HG02642 (cell line): ENCODE data around the gene LKAAEAR1.

ENCODE experiments used
- ATAC-seq: cut with Tn5 transposase; IDR thresholded peaks from one replicate; pipeline ENCODE4 v1.9.1; 2021; ENCODE audit warnings: mild to moderate bottlenecking; ENCODE audit not compliant: unreplicated experiment, poor library complexity

The LKAAEAR1 gene

GRCh38 chr20:64041040-64041780, 43.0 kb downstream of the LKAAEAR1 start:
- no peak for ATAC-seq

DNA sequence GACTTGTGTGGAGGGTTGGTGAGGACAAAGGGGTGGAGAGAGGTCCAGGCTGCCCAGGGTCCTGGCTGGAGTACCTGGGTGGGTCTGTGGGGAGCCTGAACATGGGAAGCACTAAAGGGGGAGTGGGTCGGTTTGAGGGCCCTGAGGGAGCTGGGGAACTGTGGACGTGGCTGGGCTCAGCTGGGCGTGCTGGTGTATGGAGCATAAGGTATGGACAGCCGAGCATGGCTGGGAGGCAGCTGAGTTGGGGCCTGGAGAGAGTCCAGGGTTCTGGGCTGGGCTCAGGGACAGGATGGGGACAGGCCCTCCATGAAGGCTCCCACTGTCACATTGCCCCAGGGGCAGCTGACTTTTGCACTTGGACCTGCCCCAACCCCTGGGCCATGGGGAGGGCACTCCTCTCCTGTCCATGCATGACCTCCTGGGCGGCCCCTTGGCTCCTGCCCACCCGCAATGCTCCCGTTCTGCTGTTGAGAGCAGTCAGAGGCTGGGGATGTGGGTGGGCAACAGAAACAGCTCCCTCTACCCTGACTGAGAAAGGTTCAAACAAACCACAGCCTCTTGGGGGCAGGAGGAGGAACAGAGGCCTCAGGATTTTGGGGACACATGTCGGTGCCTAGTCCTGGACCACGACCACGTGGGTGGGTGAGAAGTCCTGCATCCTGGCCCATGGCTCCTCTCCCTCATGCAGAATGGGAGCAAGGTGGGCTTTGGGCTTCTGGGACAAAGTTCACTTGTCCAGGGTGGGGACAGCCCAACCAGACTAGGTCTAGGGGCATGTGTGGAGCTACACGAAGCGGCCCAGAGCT, 43.8 kb downstream of the LKAAEAR1 start:
- ATAC-seq: no peak

DNA sequence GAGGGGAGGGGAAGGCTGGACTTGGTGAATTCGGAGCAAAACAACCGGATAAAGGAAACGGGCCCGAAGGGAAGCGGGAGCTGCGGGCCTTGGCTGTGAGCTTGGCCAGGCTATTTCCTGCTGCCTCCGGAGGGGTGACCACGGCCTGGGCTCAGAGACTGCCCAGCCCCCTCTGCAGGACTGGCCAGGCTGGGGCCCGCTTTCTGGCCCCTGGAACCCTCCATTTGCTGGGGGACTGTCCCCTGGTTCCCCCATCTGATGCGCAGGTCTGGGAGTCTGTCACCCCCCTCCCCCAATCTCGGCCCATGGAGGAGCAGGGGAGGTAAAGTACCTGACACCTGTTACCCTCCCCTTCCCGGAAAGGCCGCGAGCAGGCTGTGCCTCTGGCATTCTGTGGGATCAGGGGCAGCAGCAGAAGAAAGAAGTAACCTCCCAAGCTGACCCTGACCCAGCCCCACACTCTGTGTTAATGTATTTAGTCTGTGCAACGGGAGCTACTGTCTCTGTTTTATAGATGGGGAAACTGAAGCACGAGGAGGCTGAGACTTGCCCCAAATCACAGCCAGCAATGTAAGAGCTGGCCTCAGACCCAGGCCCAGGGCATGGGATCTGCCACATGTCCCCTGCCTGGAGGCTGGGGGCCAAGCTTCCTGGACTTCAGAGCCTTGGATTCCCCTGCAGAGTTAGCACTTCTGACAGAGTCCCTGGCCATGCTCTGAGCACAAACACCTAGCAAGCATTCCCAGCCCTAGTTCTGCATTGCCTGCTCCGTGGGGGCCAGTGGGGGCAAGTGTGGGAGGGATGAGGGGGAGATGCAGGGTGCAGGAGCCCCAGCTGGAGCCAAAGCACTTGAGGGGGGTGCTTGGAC, 44.7 kb downstream of the LKAAEAR1 start:
- ATAC-seq: no peak

- ATAC-seq: peak; percentile 67
These were observed 45.5 kb downstream of the LKAAEAR1 start for GRCh38 chr20:64038565-64039292.

GRCh38 chr20:64038224-64038564, 46.0 kb downstream of the LKAAEAR1 start:
- peak; percentile 38 for ATAC-seq

DNA sequence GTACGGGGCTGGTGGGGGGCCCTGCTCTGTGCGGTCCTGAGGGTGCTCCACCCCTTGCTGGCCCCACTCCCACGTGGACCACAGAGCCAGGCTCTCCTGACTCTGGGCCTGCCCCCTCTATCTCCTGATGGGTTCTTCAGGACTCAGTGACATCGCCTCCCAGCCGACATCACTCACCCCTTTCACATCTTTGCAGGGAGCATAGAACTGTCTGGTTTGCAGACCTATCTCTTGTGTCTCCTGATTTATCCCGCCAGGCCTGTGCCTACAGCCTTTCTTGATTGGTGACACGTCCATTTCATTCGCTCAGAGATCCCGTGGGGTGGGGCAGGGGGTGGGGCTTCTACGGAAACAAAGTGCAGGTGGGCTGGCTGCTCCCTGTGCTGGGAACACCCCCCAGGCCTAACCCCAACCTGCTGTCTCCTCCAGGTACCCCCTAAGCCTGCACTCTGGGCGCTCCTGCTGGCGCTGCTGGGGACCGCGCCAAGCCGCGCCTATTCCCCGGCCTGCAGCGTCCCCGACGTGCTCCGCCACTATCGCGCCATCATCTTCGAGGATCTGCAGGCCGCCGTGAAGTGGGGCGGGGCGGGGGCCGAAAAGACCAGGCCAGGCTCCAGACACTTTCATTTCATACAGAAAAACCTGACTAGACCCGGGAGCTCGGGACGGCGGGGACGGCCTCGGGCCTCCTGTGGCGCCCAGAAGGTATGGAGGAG, 46.5 kb downstream of the LKAAEAR1 start:
- ATAC-seq: no peak

GRCh38 chr20:64037199-64037497, 47.0 kb downstream of the LKAAEAR1 start:
- no peak for ATAC-seq

- no peak for ATAC-seq
These were observed 47.6 kb downstream of the LKAAEAR1 start for GRCh38 chr20:64036346-64037198.

DNA sequence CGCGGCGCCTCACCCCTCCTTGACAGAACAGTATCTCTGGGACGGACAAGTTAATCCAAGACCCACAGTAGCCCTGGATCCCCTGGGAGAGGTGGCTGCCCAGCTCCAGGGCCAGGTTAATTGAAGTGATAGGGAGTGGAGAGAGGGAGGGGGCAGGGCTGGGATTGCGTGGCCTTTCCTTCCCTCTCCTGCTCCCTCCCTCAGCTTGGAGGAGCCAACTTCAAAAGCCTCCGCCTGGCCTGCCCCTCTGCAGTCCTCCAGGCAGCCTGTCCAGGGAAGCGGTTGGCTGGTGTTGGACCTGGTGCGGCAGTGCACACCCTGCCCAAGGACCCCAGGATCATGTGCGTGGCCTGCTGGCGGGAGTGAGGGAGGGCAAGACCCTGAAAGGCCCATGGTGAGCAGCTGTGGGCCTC, 48.3 kb downstream of the LKAAEAR1 start, which contains the start of gene C20orf204:
Gene C20orf204, plus strand, starts transcription at position 250 of the 413 bp plus-strand sequence. Its CDS starts 142 bp downstream, at position 392.
- no peak for ATAC-seq

DNA sequence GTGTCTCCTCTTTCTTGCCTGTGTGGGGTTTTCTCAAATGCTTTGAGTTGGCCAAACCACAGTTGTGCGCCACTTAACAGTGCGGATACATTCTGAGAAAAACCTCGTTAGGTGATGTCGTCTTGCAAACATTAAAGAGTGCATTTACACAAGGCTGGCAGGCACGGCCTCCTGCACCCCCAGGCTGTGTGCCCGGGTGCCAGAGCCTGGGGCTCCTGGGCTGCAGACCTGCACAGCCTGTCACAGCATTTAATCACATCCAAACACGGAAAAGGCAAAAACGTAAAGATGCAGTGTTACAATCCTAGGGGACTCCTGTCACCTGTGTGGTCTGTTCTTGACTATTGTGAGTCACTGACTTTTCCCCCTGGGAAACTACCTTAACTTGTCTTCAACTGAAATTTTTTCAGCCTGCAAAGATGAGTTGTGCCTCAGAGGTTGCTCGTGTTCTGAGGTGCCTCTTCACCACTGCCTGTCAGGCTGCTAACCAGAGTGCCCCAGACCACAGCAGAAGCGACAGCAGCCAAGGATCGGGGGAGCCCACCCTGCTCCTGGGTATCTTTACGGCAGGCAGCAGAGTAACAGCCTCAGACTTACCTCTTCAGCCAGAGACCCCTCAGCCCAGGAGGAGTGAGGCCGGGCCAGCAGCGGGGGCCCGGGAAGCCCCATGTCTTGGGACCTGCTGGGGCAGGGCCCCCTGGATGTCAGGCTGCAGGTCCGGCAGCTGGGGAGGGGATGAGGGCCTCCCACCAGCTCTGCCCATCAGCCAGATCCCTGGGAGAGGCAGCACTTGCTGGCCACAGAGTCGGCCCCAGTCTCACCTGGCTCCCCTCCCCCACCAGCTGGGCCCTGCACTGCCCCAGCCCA, 48.9 kb downstream of the LKAAEAR1 start:
- ATAC-seq: no peak

GRCh38 chr20:64033981-64034493, 50.2 kb downstream of the LKAAEAR1 start:
- no peak for ATAC-seq
